ENCODE data around the gene FBXO34. TPM values are rescaled to one million over a fixed set of nuclear protein-coding genes. Genes with fewer than 3 reads are reported as not detected.
A peak's percentile ranks its signal among the peaks of the same experiment; 100 is the strongest.

The FBXO34 gene
- total and polyA plus RNA-seq, 9 of the 15 experiments (the other 6 are each of a cell fraction or from before 2014, with no cell fraction given), result 6.3 to 24.9 (median 16.2) TPM

DNA sequence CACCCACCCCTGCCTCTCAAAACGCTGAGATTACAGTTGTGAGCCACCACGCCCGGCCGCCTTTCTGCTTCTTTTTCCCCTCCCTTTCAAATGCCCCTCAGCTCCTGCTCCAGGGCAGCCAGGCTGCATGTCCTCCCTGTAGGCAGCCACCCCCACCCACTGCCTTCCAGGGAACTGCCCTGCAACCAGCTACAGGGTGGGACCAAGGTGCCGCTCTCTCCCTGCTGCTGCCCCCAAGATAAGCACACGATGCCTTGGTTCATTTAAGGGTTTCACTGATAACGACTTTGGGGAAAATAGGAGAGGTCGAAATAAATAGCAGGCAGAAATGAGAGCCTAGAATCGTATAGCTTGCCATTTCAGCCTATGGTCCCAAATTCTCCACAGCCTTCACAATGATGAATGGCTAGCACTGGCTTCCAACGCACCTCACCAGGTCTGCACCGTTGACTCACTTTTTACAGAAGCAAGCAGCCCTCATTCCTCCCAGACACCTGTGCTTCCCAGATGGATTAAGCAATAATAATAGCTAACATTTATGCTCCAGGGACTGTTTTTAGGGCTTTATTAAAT, 99.7 kb downstream of the FBXO34 start:
- FAIRE-seq, result peak; percentile 86
- Histone ChIP-seq H3K9me1 (ENCODE audit: control insufficient read depth, insufficient read depth, low read length) (no peaks in the 10 kb centered on the region), H2AFZ (ENCODE audit: low read depth, low read length) (no peak overlapping the region), H3K36me3 (ENCODE audit: control insufficient read depth, insufficient read depth, low read length) (peaks cover 19% of the 10 kb centered on the region; the same call in 2 of the 3 replicates), H3K79me2 (ENCODE audit: control insufficient read depth, insufficient read depth, low read length) (no peaks in the 10 kb centered on the region), H3K9ac (ENCODE audit: insufficient read depth in 1 of 2, low read depth in 2 of 2, low read length in 2 of 2) (peak overlapping the region in 1 of 2 experiments; percentile 3; a peak in 1 of 4 replicates), H3K4me1 (replicated peaks in 1 of 2; ENCODE audit: control insufficient read depth in 2 of 2, insufficient read depth in 2 of 2, low read length in 2 of 2) (peaks cover 18 to 25% of the 10 kb centered on the region in 2 experiments; a peak in 4 of 5 replicates), H4K20me1 (replicated peaks; ENCODE audit: control insufficient read depth, insufficient read depth, low read length) (no peaks in the 10 kb centered on the region), H3K27ac (ENCODE audit: extremely low read depth, low read depth, low read length) (no peak overlapping the region; the same call in 2 of the 3 replicates), H3K27me3 (ENCODE audit: control insufficient read depth in 2 of 2, insufficient read depth in 2 of 2, low read length in 2 of 2) (no peaks in the 10 kb centered on the region), H3K9me3 (replicated peaks; ENCODE audit: control insufficient read depth, insufficient read depth, low read depth, low read length) (no peaks in the 10 kb centered on the region), H3K4me3 (no peak overlapping the region), H3K4me2 (ENCODE audit: insufficient read depth, low read length) (peak overlapping the region; percentile 37)
- ChIA-PET POLR2A (interaction anchor here (0.8 to 1.0 kb wide), 3 partner anchors 13 to 16 kb away, joined by 3 read pairs; no protein-coding TSS in a partner anchor), CTCF (ENCODE audit: low intra/inter-chr PET ratio) (no interaction called here)
- WGBS (ENCODE audit: insufficient coverage, low coverage, missing lambda C conversion rate), result 3% methylated on average over 7 of the region's 11 CpGs
- peak; percentile 74 for ATAC-seq
- in situ Hi-C loops (cut with MboI), result no loop called here
- no TSS peak for BruUV-seq (replicated peaks)
- peak; percentile 31 to 78 (median 54) for DNase-seq (ENCODE audit: extremely low read depth in 1 of 4, low spot score in 3 of 4)
- intact Hi-C loops (cut with micrococcal nuclease), result loop anchor here (10.0 kb wide), 1 partner anchor 54 kb away; no protein-coding TSS in a partner anchor
- TF ChIP-seq, protein P1, sequence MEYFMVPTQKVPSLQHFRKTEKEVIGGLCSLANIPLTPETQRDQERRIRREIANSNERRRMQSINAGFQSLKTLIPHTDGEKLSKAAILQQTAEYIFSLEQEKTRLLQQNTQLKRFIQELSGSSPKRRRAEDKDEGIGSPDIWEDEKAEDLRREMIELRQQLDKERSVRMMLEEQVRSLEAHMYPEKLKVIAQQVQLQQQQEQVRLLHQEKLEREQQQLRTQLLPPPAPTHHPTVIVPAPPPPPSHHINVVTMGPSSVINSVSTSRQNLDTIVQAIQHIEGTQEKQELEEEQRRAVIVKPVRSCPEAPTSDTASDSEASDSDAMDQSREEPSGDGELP (CRISPR knock-in tag; IDR thresholded peaks at IDR 0.05; ENCODE audit: borderline replicate concordance), result peak; percentile 21; the same call in 1 of the 2 replicates
- peak in 1 of 2 experiments; percentile 26; a peak in 2 of 4 replicates for TF ChIP-seq RCOR1 (IDR thresholded peaks at IDR 0.05; ENCODE audit: borderline replicate concordance in 1 of 2, low read depth in 2 of 2, low read length in 2 of 2)
- peak; percentile 79 for TF ChIP-seq TCF3 (CRISPR knock-in tag; IDR thresholded peaks at IDR 0.05)
- TF ChIP-seq TBP (optimal IDR thresholded peaks at IDR 0.05; ENCODE audit: low read depth, low read length), result peak; percentile 33
- TF ChIP-seq PHF20 (IDR thresholded peaks at IDR 0.05; ENCODE audit: partially characterized antibody), result no peak
- peak; percentile 64; the same call in 1 of the 2 replicates for TF ChIP-seq POLR2AphosphoS5 (IDR thresholded peaks at IDR 0.05; ENCODE audit: control insufficient read depth, insufficient read depth, low read depth, low read length)
- peak; percentile 73 for TF ChIP-seq TEAD4 (IDR thresholded peaks at IDR 0.05; ENCODE audit: low read length)
- no peak for TF ChIP-seq TEAD4 (CRISPR knock-in tag; IDR thresholded peaks at IDR 0.05; ENCODE audit: borderline replicate concordance)
- TF ChIP-seq MEIS2 (IDR thresholded peaks at IDR 0.05; ENCODE audit: partially characterized antibody), result peak; percentile 68
- TF ChIP-seq KDM1A (IDR thresholded peaks at IDR 0.05), result peak; percentile 57 to 72
- TF ChIP-seq SMARCA4 (IDR thresholded peaks at IDR 0.05), result peak; percentile 54
- TF ChIP-seq, protein P2, sequence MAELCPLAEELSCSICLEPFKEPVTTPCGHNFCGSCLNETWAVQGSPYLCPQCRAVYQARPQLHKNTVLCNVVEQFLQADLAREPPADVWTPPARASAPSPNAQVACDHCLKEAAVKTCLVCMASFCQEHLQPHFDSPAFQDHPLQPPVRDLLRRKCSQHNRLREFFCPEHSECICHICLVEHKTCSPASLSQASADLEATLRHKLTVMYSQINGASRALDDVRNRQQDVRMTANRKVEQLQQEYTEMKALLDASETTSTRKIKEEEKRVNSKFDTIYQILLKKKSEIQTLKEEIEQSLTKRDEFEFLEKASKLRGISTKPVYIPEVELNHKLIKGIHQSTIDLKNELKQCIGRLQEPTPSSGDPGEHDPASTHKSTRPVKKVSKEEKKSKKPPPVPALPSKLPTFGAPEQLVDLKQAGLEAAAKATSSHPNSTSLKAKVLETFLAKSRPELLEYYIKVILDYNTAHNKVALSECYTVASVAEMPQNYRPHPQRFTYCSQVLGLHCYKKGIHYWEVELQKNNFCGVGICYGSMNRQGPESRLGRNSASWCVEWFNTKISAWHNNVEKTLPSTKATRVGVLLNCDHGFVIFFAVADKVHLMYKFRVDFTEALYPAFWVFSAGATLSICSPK (IDR thresholded peaks at IDR 0.05; ENCODE audit: borderline replicate concordance), result no peak
- TF ChIP-seq, protein P3, sequence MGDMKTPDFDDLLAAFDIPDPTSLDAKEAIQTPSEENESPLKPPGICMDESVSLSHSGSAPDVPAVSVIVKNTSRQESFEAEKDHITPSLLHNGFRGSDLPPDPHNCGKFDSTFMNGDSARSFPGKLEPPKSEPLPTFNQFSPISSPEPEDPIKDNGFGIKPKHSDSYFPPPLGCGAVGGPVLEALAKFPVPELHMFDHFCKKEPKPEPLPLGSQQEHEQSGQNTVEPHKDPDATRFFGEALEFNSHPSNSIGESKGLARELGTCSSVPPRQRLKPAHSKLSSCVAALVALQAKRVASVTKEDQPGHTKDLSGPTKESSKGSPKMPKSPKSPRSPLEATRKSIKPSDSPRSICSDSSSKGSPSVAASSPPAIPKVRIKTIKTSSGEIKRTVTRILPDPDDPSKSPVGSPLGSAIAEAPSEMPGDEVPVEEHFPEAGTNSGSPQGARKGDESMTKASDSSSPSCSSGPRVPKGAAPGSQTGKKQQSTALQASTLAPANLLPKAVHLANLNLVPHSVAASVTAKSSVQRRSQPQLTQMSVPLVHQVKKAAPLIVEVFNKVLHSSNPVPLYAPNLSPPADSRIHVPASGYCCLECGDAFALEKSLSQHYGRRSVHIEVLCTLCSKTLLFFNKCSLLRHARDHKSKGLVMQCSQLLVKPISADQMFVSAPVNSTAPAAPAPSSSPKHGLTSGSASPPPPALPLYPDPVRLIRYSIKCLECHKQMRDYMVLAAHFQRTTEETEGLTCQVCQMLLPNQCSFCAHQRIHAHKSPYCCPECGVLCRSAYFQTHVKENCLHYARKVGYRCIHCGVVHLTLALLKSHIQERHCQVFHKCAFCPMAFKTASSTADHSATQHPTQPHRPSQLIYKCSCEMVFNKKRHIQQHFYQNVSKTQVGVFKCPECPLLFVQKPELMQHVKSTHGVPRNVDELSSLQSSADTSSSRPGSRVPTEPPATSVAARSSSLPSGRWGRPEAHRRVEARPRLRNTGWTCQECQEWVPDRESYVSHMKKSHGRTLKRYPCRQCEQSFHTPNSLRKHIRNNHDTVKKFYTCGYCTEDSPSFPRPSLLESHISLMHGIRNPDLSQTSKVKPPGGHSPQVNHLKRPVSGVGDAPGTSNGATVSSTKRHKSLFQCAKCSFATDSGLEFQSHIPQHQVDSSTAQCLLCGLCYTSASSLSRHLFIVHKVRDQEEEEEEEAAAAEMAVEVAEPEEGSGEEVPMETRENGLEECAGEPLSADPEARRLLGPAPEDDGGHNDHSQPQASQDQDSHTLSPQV (IDR thresholded peaks at IDR 0.05), result peak; percentile 29; the same call in 1 of the 2 replicates
- TF ChIP-seq CREBBP (IDR thresholded peaks at IDR 0.05; ENCODE audit: low read depth, low read length), result no peak
- TF ChIP-seq ZNF232 (CRISPR knock-in tag; IDR thresholded peaks at IDR 0.05), result no peak
- TF ChIP-seq KLF16 (IDR thresholded peaks at IDR 0.05), result peak; percentile 26; the same call in 1 of the 2 replicates
